GM18909 (cell line): ENCODE results near the gene SLC39A8.
A peak's percentile ranks its signal among the peaks of the same experiment; 100 is the strongest.

Source experiments
- ATAC-seq: cut with Tn5 transposase; IDR thresholded peaks from one replicate; pipeline ENCODE4 v1.9.1; 2021; ENCODE audit warnings: mild to moderate bottlenecking; ENCODE audit not compliant: unreplicated experiment, poor library complexity

Gene SLC39A8

DNA sequence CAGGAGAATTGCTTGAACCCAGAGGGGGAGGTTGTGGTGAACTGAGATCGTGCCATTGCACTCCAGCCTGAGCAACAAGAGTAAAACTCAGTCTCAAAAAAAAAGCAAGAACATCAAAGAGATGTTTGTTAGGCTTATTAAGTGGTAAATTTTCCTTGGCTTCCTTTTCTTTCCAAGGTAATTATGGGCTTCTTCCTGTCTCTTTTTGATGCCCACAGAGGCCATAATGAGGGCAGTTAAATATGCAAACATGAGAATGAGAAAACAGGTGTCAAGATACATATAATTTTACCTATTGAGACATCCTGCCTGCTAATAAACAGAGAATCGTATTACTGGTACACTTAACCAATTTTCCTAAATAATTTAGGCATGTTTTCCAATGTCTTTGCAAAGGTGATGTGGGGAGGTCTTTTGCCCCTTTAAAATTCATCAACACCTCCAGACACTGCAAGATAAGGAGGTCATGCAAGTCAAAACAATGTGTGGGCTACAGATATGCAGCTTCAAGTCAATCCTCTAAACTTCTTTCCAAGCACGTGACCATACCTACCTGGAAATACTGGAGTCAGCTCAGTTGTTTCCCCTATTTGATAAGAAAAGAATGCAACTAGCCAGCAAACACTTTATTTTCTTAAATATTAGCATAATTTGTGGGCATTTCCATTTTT, 2.7 kb downstream of the SLC39A8 start:
- no peak for ATAC-seq

- ATAC-seq, result no peak
These were observed 4.1 kb downstream of the SLC39A8 start for GRCh38 chr4:102341201-102341600.

DNA sequence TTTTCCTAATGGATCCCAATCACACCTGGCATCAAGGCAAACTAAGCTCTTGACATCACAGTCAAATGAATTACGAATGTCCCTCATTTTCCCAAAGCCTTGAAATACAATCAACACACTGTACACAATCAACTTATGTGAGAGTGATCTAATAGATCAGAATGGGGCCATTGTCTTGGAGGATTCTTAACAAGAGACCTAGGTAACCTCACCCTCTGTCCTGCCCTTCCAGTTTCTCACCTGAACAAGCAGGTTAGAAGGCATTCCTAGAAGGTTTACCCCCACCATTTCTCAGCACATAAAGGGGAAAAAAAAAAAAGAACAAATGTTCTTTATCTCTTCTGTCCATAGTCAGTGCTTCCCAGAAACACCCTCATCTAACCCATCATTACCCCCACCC, 6.3 kb downstream of the SLC39A8 start:
- ATAC-seq, result no peak

- no peak for ATAC-seq
These were observed 6.9 kb downstream of the SLC39A8 start for GRCh38 chr4:102338405-102338804.

- no peak for ATAC-seq
These were observed 9.7 kb downstream of the SLC39A8 start for GRCh38 chr4:102335616-102336015.

GRCh38 chr4:102334624-102335023, 10.7 kb downstream of the SLC39A8 start:
- ATAC-seq, result no peak

GRCh38 chr4:102333787-102334186, 11.5 kb downstream of the SLC39A8 start:
- no peak for ATAC-seq

DNA sequence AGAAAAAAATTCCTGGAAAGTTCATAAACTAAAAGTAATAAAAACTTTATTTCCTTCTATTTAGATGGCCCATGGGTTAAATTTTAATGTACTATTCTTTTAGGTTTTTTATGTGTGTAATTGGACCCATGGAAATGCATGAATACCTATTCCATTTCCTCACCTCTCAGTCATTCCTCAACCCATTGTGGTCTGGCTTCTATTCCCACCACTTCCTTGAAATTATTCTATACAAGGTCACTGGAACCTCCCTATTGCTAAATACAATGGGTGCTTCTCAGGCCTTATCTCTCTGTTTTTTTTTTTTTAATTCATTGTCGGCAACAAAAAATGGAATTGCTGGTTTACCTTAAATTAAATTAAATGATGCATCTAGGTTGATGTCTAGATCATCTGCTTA, 17.2 kb downstream of the SLC39A8 start:
- no peak for ATAC-seq

GRCh38 chr4:102326951-102327350, 18.3 kb downstream of the SLC39A8 start:
- ATAC-seq, result no peak

- no peak for ATAC-seq
These were observed 20.6 kb downstream of the SLC39A8 start for GRCh38 chr4:102324730-102325129.

DNA sequence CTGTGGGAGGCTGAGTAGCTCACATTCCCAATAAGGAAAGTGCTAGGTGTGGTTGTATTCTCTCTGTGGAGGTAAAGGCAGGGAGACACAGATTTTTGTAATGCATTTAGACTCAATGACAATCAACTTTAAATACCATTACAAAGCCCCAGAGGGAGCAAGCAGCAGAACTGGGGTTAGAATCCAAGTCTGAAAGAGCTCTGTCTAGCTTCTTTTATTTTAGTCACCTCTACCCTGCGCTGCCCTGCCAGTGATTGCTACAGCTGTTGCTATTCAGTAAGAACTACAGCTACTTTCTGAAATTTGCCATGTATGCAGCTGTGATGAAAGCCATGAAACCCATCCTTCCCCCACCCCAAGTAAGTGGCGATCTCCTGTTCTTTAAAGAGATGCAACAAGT, 22.5 kb downstream of the SLC39A8 start:
- no peak for ATAC-seq

DNA sequence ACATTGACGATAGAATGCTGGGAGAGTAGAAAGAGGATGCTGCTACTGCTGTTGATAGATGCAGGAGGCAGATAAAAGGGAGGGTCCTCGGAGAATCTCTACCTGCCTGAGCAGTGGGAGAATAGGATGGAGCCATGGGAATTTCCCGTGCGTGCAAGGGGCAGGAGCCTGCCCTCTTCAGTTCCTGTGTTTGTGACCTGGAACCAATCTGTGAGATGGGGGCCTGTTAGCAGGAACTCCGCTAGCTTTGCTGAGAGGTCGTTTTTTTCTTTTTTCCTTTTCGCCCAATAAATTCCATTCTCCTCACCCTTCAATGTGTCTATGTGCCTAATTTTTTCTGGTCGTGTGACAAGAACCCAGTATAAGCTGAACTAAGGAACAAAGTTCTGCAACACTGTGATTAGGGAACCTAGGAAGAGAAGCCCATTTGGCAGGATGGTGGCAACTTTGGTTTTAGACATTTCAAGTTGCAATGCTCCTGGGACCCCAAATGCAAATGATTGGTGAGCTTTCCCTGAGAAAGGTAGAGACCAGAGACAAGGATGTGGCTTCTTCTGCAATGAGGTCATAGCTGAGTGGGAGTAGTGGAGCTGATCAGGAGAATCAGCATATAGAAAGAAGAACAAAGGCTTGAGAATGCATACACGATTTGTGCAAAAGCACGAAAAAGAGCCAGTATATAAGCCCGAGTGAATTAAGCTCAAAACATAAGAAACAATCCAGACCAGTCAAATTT, 23.9 kb downstream of the SLC39A8 start:
- peak; percentile 94 for ATAC-seq

DNA sequence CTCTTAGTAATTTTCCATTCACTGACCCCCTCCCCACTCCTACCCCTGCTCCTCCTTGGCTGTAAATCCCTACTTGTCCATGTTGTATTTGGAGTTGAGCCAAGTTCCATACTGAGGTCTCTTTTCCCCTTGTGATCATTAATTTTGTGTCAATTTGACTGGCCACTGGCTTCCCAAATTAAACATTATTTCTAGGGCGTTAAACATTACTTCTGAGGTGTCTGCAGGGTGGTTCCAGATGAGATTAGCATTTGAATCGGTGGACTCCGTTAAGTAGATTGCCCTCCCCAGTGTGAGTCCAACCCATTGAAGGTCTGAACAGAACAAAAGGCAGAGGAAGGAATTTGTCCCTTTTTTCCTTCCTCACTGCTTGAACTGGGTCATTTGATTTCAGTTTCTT, 25.7 kb downstream of the SLC39A8 start:
- ATAC-seq, result no peak

GRCh38 chr4:102318526-102318925, 26.8 kb downstream of the SLC39A8 start:
- no peak for ATAC-seq

DNA sequence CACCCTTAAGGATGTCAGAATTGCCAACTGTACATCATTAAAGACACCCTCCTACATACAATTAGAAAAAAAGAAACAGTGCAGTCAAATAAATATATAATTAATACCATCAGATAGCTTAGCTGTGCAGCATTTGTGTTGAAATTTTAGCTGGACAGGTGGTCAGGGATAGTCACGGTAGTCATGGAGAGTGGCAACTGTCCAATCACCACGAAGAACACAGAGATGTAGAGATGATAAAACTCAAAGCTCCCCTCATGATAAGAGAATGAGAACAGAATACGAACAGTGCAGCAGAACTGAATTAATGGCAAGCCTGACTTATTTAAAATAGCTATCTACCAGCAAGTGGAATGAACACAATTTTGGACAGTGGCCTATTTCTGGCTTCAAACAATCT, 27.2 kb downstream of the SLC39A8 start:
- no peak for ATAC-seq

GRCh38 chr4:102317459-102317858, 27.8 kb downstream of the SLC39A8 start:
- no peak for ATAC-seq

GRCh38 chr4:102316585-102316984, 28.7 kb downstream of the SLC39A8 start:
- ATAC-seq, result no peak

GRCh38 chr4:102315532-102315931, 29.8 kb downstream of the SLC39A8 start:
- ATAC-seq, result no peak

GRCh38 chr4:102312417-102312816, 32.9 kb downstream of the SLC39A8 start:
- ATAC-seq, result no peak

DNA sequence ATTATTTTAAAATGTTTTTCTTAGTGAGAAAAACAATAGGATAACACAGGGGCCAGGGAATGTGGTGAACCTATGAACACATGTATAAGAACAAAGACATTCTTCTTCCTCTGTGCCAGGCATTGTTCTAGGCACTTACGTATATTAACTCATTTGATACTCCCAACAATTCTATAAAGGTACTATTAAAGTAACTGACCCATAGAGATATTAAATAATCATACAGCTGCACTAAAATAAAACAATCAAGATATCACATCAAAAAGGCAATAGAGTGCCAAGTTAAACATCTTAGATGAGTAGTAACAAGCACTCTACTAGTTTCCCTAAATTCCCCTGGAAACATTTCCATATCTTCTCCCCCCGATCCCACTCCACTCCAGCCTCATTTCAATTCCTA, 33.4 kb downstream of the SLC39A8 start:
- ATAC-seq, result no peak

DNA sequence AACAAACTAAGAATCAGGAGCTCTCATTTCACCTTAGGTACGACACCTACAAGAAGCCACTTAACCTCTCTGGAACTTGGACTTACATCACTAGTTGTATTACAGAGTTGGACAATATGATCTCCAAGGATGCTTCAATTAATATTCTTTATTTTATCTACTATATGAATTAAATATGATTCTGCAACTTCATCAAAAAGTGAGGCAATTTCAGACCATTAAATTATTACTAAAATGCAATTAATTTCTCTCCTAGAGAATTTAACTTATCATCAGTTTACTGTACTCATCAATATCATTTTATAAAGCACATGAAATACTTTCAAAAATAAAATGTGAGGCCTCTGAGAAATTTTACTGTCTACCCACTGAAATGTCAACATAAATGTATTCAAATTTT, 33.9 kb downstream of the SLC39A8 start:
- ATAC-seq, result no peak
